Parathyroid adenoma (tissue), 2 donors: ENCODE results near the gene INPP5A.

Source experiments
- H2AFZ ChIP-seq: fragments of 300-600 bp; sonication (generic); one replicate; pipeline ENCODE4 v1.7.0; 2017; ENCODE audit warnings: antibody characterized with exemption, mild to moderate bottlenecking
- H3K27ac ChIP-seq: fragments of 300-600 bp; sonication (generic); one replicate; pipeline ENCODE4 v1.7.0; 2017
- H3K27me3 ChIP-seq: fragments of 300-600 bp; sonication (generic); one replicate; pipeline ENCODE4 v1.7.0; 2017; ENCODE audit warnings: low read length; ENCODE audit not compliant: control insufficient read depth, insufficient read depth
- H3K36me3 ChIP-seq: fragments of 300-600 bp; sonication (generic); one replicate; pipeline ENCODE4 v1.7.0; 2017; ENCODE audit warnings: low read length; ENCODE audit not compliant: control insufficient read depth, insufficient read depth
- H3K4me1 ChIP-seq: fragments of 300-600 bp; sonication (generic); one replicate; pipeline ENCODE4 v1.7.0; 2017; ENCODE audit warnings: control low read depth
- H3K4me2 ChIP-seq: fragments of 300-600 bp; sonication (generic); one replicate; pipeline ENCODE4 v1.7.0; 2017; ENCODE audit warnings: low read length
- H3K4me3 ChIP-seq: fragments of 300-600 bp; sonication (generic); one replicate; pipeline ENCODE4 v1.7.0; 2017; ENCODE audit warnings: low read depth, low read length
- H3K79me2 ChIP-seq: fragments of 300-600 bp; sonication (generic); one replicate; pipeline ENCODE4 v1.7.0; 2017; ENCODE audit warnings: control low read depth
- H3K9ac ChIP-seq: fragments of 300-600 bp; sonication (generic); one replicate; pipeline ENCODE4 v1.7.0; 2017; ENCODE audit warnings: mild to moderate bottlenecking
- H3K9me3 ChIP-seq: fragments of 300-600 bp; sonication (generic); one replicate; pipeline ENCODE4 v1.7.0; 2017; ENCODE audit warnings: low read length; ENCODE audit not compliant: control insufficient read depth
- CTCF ChIP-seq: fragments of 300-600 bp; sonication (generic); IDR thresholded peaks from one replicate; pipeline ENCODE4 v1.7.0; 2017; ENCODE audit warnings: antibody characterized with exemption, mild to moderate bottlenecking
- donor health status: primary hyperparathyroidism.

The INPP5A gene

DNA sequence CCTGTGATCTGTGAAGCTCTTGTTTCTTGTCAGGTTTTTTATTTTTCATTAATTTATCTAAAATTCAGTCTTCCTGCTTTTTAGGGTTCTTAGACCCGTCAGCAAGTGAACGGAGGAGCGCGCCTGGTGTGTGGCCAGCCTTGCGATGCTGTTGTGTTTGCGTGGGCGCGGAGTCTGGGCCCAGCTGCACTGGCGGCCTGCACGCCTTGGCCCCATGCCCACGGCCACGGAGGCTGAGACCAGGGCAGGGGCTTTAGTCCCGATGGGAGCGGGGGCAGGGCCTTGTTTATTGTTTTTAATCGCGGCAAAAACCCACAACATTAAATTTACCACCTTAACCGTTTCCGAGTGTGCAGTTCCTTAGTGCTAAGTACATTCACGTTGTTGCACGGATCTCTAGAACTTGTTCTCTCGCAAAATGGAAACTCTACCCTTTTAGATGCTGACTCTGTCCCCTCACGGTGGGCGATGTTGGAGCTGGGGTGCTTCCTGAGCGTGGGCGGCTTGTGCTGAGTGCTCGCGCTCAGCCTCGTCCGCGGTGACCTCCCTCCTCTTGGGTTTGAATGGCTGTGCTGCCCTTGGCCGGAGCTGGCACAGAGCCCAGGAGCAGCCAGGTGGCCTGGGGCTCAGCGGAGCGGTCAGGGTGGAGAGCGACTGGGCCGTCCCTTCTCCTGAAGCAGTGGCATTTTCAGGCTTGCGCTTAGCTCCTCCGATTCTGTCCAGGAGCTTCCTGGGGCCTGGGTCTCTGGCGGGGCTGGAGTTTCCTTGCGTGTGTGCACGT, 69.1 kb downstream of the INPP5A start:
- Histone ChIP-seq H3K36me3 (no peaks in the 10 kb centered on the region), H3K27me3 (no peaks in the 10 kb centered on the region), H3K4me3 (no peak overlapping the region), H2AFZ (no peak overlapping the region), H3K4me1 (no peaks in the 10 kb centered on the region), H3K4me2 (peak overlapping the region; percentile 35), H3K9me3 (no peaks in the 10 kb centered on the region), H3K9ac (no peak overlapping the region), H3K79me2 (peaks cover 51% of the 10 kb centered on the region), H3K27ac (no peak overlapping the region)
- no peak for TF ChIP-seq CTCF

- Histone ChIP-seq H2AFZ (no peak overlapping the region), H3K4me1 (no peaks in the 10 kb centered on the region), H3K9ac (no peak overlapping the region), H3K27ac (no peak overlapping the region), H3K27me3 (no peaks in the 10 kb centered on the region), H3K9me3 (no peaks in the 10 kb centered on the region), H3K79me2 (peaks cover 49% of the 10 kb centered on the region), H3K4me3 (no peak overlapping the region), H3K36me3 (no peaks in the 10 kb centered on the region), H3K4me2 (no peak overlapping the region)
- TF ChIP-seq CTCF = no peak
These were observed 69.9 kb downstream of the INPP5A start for GRCh38 chr10:132607491-132607890.

DNA sequence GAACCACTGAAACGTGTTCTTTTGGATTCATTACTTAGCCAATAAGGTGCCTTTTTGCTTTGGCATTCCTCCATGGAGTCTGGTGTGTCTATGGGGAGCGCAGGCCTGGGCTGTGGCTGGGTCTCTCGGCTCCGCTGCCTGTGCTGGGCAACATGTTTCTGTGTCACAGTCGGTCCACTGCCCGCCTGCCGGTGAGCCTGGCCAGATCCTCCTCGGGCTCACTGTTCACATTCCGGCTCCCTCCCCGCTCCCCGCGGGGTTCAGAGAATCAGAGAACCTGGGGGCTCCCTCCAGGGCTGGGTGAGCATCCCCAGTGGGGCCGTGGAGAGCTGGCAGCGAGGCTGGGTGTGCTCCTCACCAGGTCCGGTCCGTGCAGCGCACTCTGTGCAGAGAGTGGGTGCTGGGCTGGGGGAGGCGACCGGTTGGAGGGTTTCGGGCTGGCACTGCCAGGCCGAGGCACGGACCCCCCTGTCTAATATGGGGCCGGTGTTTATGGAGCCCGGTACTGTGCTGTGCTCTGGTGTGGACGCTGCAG, 70.4 kb downstream of the INPP5A start:
- Histone ChIP-seq H3K9me3 (no peaks in the 10 kb centered on the region), H3K27me3 (no peaks in the 10 kb centered on the region), H3K79me2 (peaks cover 47% of the 10 kb centered on the region), H3K4me2 (no peak overlapping the region), H3K27ac (no peak overlapping the region), H3K4me1 (no peaks in the 10 kb centered on the region), H3K4me3 (no peak overlapping the region), H3K36me3 (no peaks in the 10 kb centered on the region), H2AFZ (no peak overlapping the region), H3K9ac (no peak overlapping the region)
- TF ChIP-seq CTCF = no peak

GRCh38 chr10:132608511-132609195, 71.1 kb downstream of the INPP5A start:
- H3K9ac ChIP-seq = no peak overlapping the region
- H3K79me2 ChIP-seq = peaks cover 42% of the 10 kb centered on the region
- H3K4me3 ChIP-seq = no peak overlapping the region
- H3K4me2 ChIP-seq = no peak overlapping the region
- H3K36me3 ChIP-seq = no peaks in the 10 kb centered on the region
- H3K27me3 ChIP-seq = no peaks in the 10 kb centered on the region
- H3K9me3 ChIP-seq = no peaks in the 10 kb centered on the region
- no peak overlapping the region for H2AFZ ChIP-seq
- H3K27ac ChIP-seq = no peak overlapping the region
- no peaks in the 10 kb centered on the region for H3K4me1 ChIP-seq
- no peak for TF ChIP-seq CTCF
